HG03045 (cell line): ENCODE results near the gene STXBP5.

Experiments
- ATAC-seq: cut with Tn5 transposase; IDR thresholded peaks from one replicate; pipeline ENCODE4 v1.9.1; 2021; ENCODE audit warnings: mild to moderate bottlenecking, moderate library complexity; ENCODE audit not compliant: unreplicated experiment

STXBP5 gene

GRCh38 chr6:147418523-147418922 is 214.3 kb downstream of the STXBP5 start:
- ATAC-seq = no peak

GRCh38 chr6:147421903-147422302 is 217.7 kb downstream of the STXBP5 start:
- no peak for ATAC-seq

- no peak for ATAC-seq
Observed at GRCh38 chr6:147423111-147423510, 218.9 kb downstream of the STXBP5 start.

- no peak for ATAC-seq
Observed at GRCh38 chr6:147429794-147430193, 225.6 kb downstream of the STXBP5 start.

- ATAC-seq = no peak
Observed at GRCh38 chr6:147430811-147431210, 226.6 kb downstream of the STXBP5 start.

- ATAC-seq = no peak
Observed at GRCh38 chr6:147434076-147434475, 229.9 kb downstream of the STXBP5 start.

- ATAC-seq = no peak
Observed at GRCh38 chr6:147434516-147434915, 230.3 kb downstream of the STXBP5 start.

- no peak for ATAC-seq
Observed at GRCh38 chr6:147437615-147438014, 233.4 kb downstream of the STXBP5 start.

GRCh38 chr6:147438758-147439528 is 234.7 kb downstream of the STXBP5 start:
- ATAC-seq = peak; percentile 63
